Testis (tissue), 3 donors: Measurements from ENCODE around the gene SNED1. TPM values are rescaled to one million over a fixed set of nuclear protein-coding genes. Genes with fewer than 3 reads are reported as not detected.

Experiments
- DNase-seq: peaks from one replicate; pipeline ENCODE4 v3.0.0-alpha.2; 2019
- H3K27ac ChIP-seq, 2 donors: fragments of 200-600 bp; sonication (generic); one replicate each; pipeline ENCODE4 v1.5.1; 2019
- H3K27me3 ChIP-seq: fragments of 200-600 bp; sonication (generic); one replicate; pipeline ENCODE4 v1.5.1; 2019
- H3K36me3 ChIP-seq: fragments of 200-600 bp; sonication (generic); one replicate; pipeline ENCODE4 v1.5.1; 2017; ENCODE audit warnings: low read depth; ENCODE audit errors: missing control alignments
- H3K4me1 ChIP-seq: fragments of 200-600 bp; sonication (generic); one replicate; pipeline ENCODE4 v1.5.1; 2019
- H3K4me3 ChIP-seq, 2 donors: fragments of 200-600 bp; sonication (generic); one replicate each; pipeline ENCODE4 v1.5.1; 2017 to 2019
- H3K9me3 ChIP-seq: fragments of 200-600 bp; sonication (generic); one replicate; pipeline ENCODE4 v1.5.1; 2017
- CTCF ChIP-seq, 3 experiments: fragments of 450-650 bp in 2 of 3; fragments of 200-600 bp in 1 of 3; sonication (generic) in 1 of 3; IDR thresholded peaks; one replicate each; pipeline ENCODE4 v1.5.1; 2016 to 2019; ENCODE audit warnings: antibody characterized with exemption in 3 of 3, mild to moderate bottlenecking in 2 of 3, moderate library complexity in 1 of 3
- POLR2A ChIP-seq: fragments of 450-650 bp; IDR thresholded peaks from one replicate; pipeline ENCODE4 v1.6.1; 2017; ENCODE audit warnings: antibody characterized with exemption, mild to moderate bottlenecking, moderate library complexity
- WGBS, 2 donors: methylation state at CpG; one replicate each; pipeline ENCODE4 v1.1.5; 2018; 5-methylcytosine and 5-hydroxymethylcytosine counted together
- intact Hi-C: fragments of 100-400 bp; cut with DNase I; formaldehyde crosslinking; loops from one replicate; pipeline ENCODE4 v1.15.1; 2023; ENCODE audit warnings: low total_unique reads
- polyA plus RNA-seq: library from polyadenylated mRNA; stranded (reverse); fragments of 350-450 nt; fragmentation: Illumina TruSeq; extraction: RNeasy Lipid Tissue Mini Kit (QIAGEN cat#74804); gene quantifications from one replicate; pipeline ENCODE4 v1.2.3, GENCODE V29; 2014; ENCODE audit warnings: low read depth, low replicate concordance; ENCODE audit not compliant: insufficient read depth
- total RNA-seq, 2 donors: library from RNA; depleted of rRNA; stranded (reverse); fragments of >200 nt; gene quantifications; one replicate each; pipeline ENCODE4 v1.2.3, GENCODE V29; 2016

SNED1 gene
- total and polyA plus RNA-seq, 3 donors from 2014 or later = 15.8 to 107 (median 82.7) TPM

DNA sequence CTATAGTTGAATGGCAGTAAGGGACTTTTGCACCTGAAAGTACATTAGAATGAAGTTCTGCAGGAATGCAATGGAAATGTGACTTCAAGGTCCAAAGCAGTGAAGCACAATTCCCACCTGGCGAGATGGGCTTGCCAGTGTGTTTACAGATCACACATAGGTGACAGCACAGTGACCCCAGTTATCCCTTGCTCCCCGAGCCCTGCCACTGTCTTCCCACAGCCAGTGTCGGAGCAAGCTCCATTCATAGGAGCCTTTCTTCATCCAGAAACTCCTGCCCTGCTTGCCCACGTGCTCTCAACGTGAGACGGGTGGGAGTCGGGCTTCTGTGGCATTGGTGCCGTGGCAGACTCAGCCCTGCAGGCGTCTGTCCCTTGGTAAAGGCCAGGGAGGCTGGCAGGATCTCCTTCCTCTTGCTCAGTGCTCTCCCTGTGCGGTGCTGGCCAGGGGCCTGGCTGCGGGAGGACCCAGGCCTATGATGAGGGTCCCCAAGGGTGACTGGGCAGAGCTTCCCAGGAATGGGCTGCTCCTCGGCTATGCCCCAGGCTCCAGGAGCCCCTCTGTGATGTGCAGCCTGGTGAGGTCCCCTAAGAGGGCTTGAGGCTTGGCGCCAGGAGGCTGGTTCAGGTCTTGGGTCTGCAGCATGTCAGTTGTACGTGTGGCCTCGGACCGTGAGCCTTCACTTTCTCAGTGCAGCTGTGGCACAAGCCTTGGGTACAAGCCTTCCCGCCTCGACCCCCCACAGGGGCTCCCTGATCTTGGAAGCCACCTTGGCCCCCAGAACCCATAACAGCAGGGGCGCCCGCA lies 40.2 kb downstream of the SNED1 start:
- 81 to 95% methylated on average over 8 to 20 of the region's 20 CpGs for WGBS, 2 donors
- Histone ChIP-seq H3K9me3 (no peaks in the 10 kb centered on the region), H3K4me3 (no peak overlapping the region), H3K4me1 (no peaks in the 10 kb centered on the region), H3K27me3 (no peaks in the 10 kb centered on the region), H3K27ac (no peak overlapping the region), H3K36me3 (no peaks in the 10 kb centered on the region)
- DNase-seq = no peak
- no peak for TF ChIP-seq POLR2A
- no peak for TF ChIP-seq CTCF (IDR thresholded peaks at IDR 0.05)
- intact Hi-C loops = no loop called here

DNA sequence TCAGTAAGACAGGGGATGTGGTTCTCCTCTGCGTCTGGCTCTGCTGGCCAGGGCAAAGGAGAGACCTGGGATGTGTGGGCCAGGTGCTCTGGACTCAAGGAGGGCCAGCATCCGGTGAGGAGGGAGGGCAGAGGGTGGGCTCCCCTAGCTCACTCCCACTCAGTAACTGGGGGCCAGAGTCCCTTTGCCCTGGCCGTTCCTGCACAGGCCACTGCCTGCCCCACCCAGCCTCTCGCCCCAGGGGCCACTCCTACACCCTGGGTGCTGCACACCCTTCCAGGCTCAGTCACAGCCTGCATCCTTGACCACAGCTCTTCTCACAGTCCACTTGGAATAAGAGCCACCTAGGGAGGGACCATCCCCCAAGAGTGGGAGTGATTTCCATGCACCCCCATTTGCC lies 41.0 kb downstream of the SNED1 start:
- 84 to 100% methylated on average over 4 of the region's 4 CpGs for WGBS, 2 donors
- TF ChIP-seq POLR2A (no peak), CTCF (IDR thresholded peaks at IDR 0.05) (no peak)
- DNase-seq = no peak
- Histone ChIP-seq H3K9me3 (no peaks in the 10 kb centered on the region), H3K4me3 (no peak overlapping the region), H3K27me3 (no peaks in the 10 kb centered on the region), H3K4me1 (no peaks in the 10 kb centered on the region), H3K36me3 (no peaks in the 10 kb centered on the region), H3K27ac (no peak overlapping the region)
- intact Hi-C loops = no loop called here

GRCh38 chr2:241040081-241040803 lies 41.8 kb downstream of the SNED1 start:
- DNase-seq = no peak
- no peaks in the 10 kb centered on the region for H3K9me3 ChIP-seq
- TF ChIP-seq CTCF (IDR thresholded peaks at IDR 0.05) (no peak), POLR2A (no peak)
- no peaks in the 10 kb centered on the region for H3K36me3 ChIP-seq
- H3K27ac ChIP-seq = no peak overlapping the region
- intact Hi-C loops = no loop called here
- no peaks in the 10 kb centered on the region for H3K27me3 ChIP-seq
- WGBS, 2 donors = 93% methylated on average over 4 to 13 of the region's 13 CpGs
- H3K4me3 ChIP-seq = no peak overlapping the region
- no peaks in the 10 kb centered on the region for H3K4me1 ChIP-seq

DNA sequence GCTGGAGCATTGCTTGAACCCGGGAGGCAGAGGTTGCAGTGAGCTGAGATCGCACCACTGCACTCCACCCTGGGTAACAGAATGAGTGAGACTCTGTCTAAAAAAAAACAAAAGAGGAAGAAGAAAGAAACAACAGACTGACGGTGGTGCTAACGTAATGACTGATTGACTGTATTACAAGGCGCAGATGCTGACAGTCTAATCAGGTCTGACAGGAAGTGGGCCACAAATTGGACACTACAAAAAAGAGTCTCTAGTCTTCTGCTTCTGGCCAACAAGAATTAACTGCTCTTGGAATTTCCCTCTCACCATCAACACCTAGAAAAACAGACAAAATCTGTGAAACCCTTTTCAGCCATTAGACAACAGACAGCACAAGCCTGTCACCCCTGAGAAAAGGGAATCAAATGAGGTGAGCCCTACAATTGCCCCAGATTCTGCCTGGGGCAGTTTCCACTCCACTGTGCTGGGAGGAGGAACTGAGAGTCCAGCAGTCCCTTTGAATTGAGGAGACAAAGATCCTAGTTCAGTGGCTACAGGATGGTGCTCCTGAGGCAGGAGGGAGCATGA lies 43.3 kb downstream of the SNED1 start:
- Histone ChIP-seq H3K27ac (no peak overlapping the region), H3K27me3 (no peaks in the 10 kb centered on the region), H3K36me3 (no peaks in the 10 kb centered on the region), H3K4me3 (no peak overlapping the region), H3K4me1 (no peaks in the 10 kb centered on the region), H3K9me3 (no peaks in the 10 kb centered on the region)
- TF ChIP-seq CTCF (IDR thresholded peaks at IDR 0.05) (no peak), POLR2A (no peak)
- 82 to 90% methylated on average over 5 of the region's 5 CpGs for WGBS, 2 donors
- intact Hi-C loops = no loop called here
- no peak for DNase-seq
